HG03139 (cell line): ENCODE results near the gene HSD3B2.
A peak's percentile ranks its signal among the peaks of the same experiment; 100 is the strongest.
"Not testable (repeated sequence)": the region's sequence is repeated elsewhere in the genome, so short reads cannot be mapped to it uniquely, and the experiment has no call there.

ENCODE experiments used
- ATAC-seq: cut with Tn5 transposase; IDR thresholded peaks from one replicate; pipeline ENCODE4 v1.9.1; 2021; ENCODE audit not compliant: unreplicated experiment

Gene HSD3B2

DNA sequence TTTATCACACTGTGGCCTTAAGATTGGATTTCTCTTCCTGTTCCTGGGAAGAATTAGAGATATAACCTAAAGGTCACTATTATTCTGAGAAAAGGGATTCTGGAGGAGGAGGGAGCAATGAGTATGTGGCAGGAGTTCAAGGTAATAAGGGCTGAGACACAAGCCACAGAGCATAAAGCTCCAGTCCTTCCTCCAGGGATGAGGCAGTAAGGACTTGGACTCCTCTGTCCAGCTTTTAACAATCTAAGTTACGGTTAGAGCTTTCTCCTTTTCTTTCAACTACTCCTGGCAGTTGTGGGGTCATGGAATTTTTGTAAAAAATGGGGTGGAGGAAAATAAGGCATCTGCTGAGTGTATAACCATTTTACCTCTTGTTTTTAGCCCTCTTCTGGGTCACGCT is at the start of gene HSD3B2:
TSS of gene HSD3B2 (plus strand) at position 201 of the 400 bp plus-strand sequence. CDS start 270 bp downstream, outside the sequence.
- ATAC-seq, result no peak

- ATAC-seq, result peak; percentile 59
These were observed 48.5 kb upstream of the HSD3B2 start for GRCh38 chr1:119366424-119366823.

GRCh38 chr1:119367432-119368124 is 47.4 kb upstream of the HSD3B2 start:
- ATAC-seq, result no peak

GRCh38 chr1:119368554-119368953 is 46.4 kb upstream of the HSD3B2 start, which contains the start of gene HAO2:
Gene HAO2 (plus strand): TSS chr1:119368785. CDS start chr1:119381086, 12,301 bp downstream.
- no peak for ATAC-seq

- ATAC-seq, result no peak
These were observed 44.2 kb upstream of the HSD3B2 start for GRCh38 chr1:119370748-119371147.

GRCh38 chr1:119371815-119372214 is 43.1 kb upstream of the HSD3B2 start:
- no peak for ATAC-seq

DNA sequence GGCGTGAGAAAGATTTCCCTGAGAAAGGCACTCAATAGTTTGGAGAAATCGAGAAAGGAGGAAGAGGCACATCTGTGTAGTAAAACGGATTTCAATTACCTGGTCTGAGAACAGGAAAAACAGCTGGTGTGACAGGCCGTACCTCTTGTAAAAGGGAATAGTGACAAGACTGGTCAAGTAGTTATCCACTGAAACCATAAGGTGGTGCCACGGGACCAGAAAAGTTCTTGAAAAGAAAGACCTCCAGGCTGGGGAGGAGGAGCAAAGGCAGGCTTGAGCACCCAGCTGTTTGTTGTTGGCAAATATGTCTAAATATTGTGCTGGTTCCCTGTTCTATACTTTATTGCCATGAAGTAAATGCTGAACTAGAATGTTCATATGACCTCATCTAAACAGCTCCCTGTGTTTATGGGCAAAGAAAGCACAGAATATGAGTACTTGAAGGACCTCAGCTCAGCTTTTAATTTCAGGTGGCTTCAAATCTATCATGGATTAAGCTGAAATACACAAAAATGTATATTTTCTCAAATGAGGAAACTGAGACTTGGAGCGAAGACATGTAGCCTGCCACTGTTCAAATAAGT is 42.4 kb upstream of the HSD3B2 start:
- no peak for ATAC-seq

GRCh38 chr1:119373465-119373864 is 41.5 kb upstream of the HSD3B2 start:
- ATAC-seq, result no peak

- no peak for ATAC-seq
These were observed 40.6 kb upstream of the HSD3B2 start for GRCh38 chr1:119374208-119374874.

DNA sequence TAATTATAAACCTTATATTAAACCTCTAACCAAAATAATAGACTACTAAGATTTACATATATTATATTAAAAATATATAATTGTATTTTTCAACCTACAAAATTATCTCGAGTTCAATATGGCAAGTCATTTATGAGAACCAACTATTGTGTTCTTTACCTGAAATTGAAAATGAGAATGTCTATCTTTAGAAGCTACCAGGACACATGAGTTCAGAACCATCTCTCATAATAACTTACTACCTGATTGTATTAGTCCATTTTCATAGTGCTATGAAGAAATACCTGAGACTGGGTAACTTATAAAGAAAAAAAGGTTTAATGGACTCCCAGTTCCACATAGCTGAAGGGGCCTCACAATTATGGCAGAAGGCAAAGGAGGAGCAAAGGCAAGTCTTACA is 39.6 kb upstream of the HSD3B2 start:
- no peak for ATAC-seq

DNA sequence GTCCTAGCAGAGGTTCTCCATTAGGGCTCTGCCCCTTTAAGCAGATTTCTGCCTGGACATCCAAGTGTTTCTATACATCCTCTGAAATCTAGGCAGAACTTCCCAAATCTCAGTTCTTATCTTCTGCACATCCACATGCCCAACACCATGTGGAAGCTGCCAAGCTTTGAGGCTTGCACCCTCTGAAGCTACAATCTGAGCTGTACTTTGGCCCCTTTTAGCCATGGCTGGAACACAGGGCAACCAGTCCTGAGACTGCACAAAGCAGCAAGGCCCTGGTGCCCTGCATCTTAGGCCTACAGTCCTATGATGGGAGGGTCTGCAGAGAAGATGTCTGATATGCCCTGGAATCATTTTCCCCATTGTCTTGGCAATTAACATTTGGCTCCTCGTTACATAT is 38.4 kb upstream of the HSD3B2 start:
- no peak for ATAC-seq

DNA sequence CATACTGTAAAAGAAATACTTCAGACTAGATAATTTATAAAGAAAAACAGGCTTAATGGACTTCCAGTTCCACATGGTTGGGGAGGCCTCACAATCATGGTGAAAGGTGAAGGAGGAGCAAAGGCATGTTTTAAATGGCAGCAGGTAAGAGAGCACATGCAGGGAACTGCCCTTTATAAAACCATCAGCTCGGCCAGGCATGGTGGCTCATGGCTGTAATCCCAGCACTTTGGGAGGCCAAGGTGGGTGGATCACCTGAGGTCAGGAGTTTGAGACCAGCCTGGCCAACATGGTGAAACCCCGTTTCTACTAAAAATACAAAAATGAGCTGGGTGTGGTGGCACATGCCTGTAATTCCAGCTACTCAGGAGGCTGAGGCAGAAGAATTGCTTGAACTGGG is 37.4 kb upstream of the HSD3B2 start:
- not testable (repeated sequence) for ATAC-seq

DNA sequence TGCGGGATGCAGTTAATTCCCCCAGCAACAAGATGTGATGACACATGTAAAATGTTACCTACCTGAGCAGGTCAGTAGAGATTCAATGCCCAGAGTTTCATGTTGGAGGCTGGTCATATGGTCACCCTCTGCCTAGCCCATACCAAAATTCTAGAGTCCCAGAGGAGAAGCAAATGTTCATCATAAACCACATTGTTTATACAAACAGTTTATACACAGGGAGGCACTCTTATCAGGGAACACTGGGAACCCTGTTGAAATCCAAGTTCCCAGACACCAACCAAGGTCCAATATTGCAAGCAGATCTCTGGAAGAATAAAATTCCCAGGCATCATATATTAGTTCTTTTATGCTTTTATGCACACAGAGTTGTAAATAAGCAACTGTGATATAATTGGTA is 35.8 kb upstream of the HSD3B2 start:
- no peak for ATAC-seq

DNA sequence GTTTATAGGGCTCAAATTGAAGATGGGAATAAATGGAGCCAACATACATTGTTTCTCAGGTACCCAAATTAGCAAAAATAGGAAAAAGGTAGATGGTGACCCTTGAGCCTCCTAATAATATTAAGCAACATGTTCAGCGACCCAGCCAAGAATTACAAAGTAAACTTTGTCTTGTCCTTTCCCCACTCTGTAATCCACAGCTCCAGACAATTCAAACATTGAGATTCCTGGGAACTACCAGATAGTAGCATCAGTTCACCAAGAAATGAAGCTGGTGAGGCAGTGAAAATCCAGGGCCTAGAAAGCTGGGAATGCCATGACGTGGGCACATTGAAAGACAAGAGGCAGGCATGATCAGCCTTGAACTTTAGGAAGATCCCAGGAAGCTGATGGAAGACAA is 34.6 kb upstream of the HSD3B2 start:
- no peak for ATAC-seq

DNA sequence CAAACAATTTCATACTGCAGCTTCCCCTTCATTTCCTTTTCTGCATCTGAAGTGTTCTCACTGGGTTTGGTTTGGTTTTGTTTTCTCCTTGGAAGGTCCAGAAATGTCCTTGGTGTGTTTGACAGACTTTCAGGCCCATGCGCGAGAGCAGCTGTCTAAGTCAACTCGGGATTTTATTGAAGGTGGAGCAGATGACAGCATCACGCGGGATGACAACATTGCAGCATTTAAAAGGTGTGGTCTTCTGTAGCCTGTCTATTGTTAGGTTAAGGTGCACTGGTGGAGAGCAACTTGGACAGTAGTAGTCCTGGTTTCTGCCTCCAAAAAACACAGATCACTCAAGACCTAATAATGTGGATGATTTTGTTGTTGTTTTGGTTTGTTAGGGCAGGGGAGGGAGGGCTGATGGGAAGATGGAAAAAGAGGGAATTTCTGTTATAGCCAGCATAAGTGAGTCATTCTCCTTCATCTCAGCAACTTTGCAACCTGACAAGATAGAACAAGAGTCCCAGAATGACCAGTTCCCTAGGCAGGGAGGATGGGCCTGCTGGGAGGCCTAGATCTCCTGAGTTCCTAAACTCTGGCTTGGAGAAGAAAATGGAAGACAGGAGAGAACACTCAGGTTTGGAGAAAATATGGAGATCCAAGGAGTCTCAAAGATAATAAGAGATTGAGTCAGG is 33.8 kb upstream of the HSD3B2 start:
- ATAC-seq, result no peak

DNA sequence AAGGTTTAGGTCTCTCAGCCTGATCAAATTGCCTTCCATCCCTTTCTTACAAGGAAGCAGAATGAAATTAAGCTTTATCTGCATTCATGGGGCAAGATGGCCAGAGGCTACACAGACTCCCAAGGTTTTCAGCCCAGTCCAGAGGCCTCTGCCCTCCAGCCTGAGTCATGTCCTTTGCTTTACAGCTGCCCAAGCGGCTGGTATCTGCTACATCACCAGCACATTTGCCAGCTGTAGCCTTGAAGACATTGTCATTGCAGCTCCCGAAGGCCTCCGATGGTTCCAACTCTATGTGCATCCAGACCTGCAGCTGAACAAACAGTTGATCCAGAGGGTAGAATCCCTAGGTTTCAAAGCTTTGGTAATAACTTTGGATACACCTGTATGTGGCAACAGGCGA is 30.4 kb upstream of the HSD3B2 start:
- no peak for ATAC-seq

DNA sequence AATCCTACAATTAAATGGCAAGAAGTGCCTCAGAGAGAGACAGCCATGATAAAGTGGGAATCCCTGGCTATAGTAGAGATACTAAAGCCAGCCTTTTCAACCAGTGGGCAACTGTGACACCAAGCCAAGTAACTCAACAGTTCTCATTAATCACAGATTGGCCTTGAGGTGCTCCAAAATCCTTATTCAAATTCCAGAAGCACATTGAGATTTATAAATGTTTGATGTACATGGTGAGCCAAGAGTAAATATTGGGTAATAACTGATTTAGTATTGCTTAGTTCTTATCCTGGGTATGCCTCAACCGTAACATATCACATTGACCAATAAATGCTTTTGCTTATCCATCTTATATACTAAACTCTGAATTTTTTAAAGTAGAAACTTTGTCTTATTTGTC is 29.3 kb upstream of the HSD3B2 start:
- ATAC-seq, result no peak

DNA sequence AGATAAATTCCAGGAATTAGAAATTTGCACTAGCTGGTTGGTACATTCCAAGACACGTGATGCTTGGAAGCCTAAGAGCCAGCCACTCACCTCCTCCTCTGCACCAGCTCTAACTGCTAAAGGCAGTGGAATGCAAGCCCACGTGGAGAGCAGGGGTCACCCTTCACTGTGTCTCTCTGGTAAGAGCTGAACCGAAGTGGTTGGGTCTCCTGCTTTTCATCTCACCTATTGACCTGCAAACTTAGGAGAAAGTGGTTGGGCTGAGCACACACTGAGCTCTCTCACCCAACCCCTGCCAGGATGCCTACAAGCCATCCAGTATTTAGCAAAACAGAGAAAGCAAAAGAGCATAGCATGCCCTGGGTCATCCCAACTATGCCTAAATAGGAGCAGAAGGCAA is 27.1 kb upstream of the HSD3B2 start:
- ATAC-seq, result no peak

- no peak for ATAC-seq
These were observed 26.5 kb upstream of the HSD3B2 start for GRCh38 chr1:119388450-119388849.

GRCh38 chr1:119390526-119390925 is 24.4 kb upstream of the HSD3B2 start:
- ATAC-seq, result no peak

DNA sequence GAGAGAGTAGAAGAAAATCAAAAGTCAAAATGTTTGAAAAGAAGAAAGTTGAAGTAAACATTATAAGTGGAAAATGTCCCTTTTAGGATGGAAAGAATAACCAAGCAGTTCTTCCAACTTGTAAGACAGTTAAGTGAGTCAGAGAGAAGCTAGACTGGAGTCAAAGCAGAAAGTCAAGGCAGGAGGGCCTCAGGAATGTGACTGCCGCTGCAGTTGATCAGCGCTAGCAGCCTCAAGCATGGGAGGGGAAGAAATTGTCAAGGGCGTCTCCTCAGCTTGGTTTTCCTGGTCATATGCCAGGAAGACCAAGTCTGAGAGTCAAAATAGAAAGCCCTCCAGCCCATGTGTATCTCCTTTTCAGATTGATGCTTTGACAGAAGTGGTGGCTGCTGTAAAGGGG is 23.2 kb upstream of the HSD3B2 start:
- no peak for ATAC-seq

DNA sequence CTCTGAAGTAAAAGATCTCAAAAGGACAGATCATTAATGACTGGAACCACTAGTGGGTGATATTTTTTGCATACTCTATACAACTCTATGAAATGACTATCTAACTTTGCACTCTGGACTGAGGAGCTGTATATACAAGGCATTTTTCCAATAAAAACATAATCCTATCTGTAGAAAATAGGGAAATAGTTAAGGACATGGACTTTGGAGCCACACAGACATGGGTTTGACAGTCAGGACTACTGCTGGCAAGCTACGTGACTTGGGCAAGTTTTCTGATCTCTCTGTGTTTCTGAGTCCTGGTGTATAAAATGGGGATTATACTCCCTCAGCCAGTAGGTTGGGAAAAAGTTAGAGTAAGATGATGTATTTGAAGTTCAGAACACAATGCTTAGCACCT is 20.9 kb upstream of the HSD3B2 start:
- no peak for ATAC-seq
